Tibial nerve (tissue), 4 donors: ENCODE data around the gene NCK2.

Experiments
- EP300 ChIP-seq, 2 donors: sonication (generic); formaldehyde crosslinking; IDR thresholded peaks; one replicate each; pipeline ENCODE4 v1.6.1; 2017; ENCODE audit warnings: antibody characterized with exemption in 2 of 2, mild to moderate bottlenecking in 1 of 2
- POLR2A ChIP-seq, 2 donors: fragments of 450-650 bp; IDR thresholded peaks; one replicate each; pipeline ENCODE4 v1.6.1; 2017; ENCODE audit warnings: antibody characterized with exemption in 2 of 2, mild to moderate bottlenecking in 2 of 2, moderate library complexity in 2 of 2
- TF ChIP-seq, protein P1 (sequence below), 5 experiments: fragments of 200-600 bp in 3 of 5; fragments of 450-650 bp in 2 of 5; sonication (generic) in 3 of 5; IDR thresholded peaks; one replicate each; pipeline ENCODE4 v1.5.1; 2016 to 2019; ENCODE audit warnings: antibody characterized with exemption in 5 of 5, mild to moderate bottlenecking in 3 of 5, moderate library complexity in 2 of 5

GRCh38 chr2:105866216-105867185 lies 121.8 kb downstream of the NCK2 start:
- TF ChIP-seq, protein P1, sequence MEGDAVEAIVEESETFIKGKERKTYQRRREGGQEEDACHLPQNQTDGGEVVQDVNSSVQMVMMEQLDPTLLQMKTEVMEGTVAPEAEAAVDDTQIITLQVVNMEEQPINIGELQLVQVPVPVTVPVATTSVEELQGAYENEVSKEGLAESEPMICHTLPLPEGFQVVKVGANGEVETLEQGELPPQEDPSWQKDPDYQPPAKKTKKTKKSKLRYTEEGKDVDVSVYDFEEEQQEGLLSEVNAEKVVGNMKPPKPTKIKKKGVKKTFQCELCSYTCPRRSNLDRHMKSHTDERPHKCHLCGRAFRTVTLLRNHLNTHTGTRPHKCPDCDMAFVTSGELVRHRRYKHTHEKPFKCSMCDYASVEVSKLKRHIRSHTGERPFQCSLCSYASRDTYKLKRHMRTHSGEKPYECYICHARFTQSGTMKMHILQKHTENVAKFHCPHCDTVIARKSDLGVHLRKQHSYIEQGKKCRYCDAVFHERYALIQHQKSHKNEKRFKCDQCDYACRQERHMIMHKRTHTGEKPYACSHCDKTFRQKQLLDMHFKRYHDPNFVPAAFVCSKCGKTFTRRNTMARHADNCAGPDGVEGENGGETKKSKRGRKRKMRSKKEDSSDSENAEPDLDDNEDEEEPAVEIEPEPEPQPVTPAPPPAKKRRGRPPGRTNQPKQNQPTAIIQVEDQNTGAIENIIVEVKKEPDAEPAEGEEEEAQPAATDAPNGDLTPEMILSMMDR (IDR thresholded peaks at IDR 0.05): no peak
- TF ChIP-seq EP300 (IDR thresholded peaks at IDR 0.05): no peak
- TF ChIP-seq POLR2A (IDR thresholded peaks at IDR 0.05): no peak
